HG02885 (cell line): ENCODE measurements around the gene KMT2D.
A peak's percentile ranks its signal among the peaks of the same experiment; 100 is the strongest.
"Not testable (repeated sequence)": the region's sequence is repeated elsewhere in the genome, so short reads cannot be mapped to it uniquely, and the experiment has no call there.

ENCODE experiments used
- ATAC-seq: cut with Tn5 transposase; IDR thresholded peaks from one replicate; pipeline ENCODE4 v1.9.1; 2021; ENCODE audit warnings: mild to moderate bottlenecking; ENCODE audit not compliant: unreplicated experiment, poor library complexity

KMT2D gene

DNA sequence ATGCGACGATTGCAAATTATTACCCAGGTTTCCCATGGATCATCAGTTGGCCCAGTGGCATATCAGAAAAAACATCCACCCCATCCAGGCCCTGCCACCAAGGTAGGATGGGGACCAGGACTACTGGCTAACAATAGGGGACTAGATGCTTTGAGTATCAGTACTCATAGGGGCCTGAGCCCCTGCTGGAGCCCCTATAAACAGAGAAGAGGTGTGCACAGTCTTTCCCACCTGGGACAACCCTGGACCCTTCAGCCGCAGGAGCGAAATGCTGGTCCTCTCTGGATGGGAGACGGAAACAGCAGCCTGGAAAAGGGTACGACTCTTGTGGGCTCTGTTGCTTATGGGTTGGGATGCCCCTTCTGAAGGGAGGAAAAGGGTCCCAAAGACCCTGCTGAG lies 28.3 kb upstream of the KMT2D start:
- ATAC-seq = no peak

DNA sequence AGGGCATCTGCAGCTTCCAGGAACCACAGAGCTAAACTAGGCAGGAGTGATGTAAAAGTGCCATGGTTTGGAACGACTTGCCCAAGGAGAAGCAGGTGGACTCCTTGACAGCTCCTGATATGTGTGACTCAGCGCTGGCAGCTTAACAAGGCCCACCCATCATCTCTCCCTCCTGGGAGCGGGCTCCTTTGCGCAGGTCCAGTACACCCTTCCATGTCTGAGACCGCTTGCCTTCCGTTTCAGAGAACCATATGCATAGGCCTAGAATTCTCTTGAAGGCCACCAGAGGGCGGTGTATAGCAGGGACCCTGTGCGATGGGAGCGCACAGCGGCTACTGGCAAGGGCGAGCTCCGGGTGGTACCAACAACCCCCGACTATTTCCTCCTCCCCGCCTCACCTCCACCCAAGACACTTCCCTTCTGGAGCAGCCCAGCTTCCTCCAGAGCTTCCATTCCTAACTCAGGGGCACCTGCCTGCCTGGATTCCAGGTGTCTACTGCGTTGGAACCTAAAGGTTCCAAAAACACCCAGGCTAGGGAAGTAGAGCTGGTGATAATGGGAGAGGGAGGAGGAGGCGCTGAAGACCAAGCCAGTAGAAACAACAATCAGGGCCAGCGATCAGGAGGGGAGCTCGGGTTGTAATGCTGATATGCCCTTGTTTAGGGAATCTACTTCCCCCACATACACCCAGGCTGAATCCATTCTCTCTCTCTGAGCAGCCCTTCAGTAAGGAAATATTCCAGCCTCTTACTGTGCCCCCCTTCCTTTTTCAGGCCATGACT lies 27.7 kb upstream of the KMT2D start:
- peak; percentile 89 for ATAC-seq

DNA sequence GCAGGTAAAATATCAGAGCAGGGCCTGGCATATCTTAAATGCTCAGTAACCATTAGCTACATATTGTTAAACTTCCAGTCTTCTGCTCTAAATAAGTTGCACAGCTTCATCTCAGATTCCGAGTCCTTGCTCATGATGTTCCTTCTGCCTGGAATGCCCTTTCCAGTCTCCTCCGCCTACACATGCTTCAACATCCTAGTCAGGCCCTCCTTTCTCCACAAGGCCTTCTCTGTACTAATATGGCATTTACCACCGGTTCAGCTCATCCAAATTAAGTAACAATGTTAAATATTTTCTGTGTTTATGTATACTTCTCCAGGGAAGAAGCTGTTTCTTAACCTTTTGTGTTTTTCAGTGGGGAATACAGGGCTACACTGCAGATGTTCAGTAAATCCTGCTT lies 25.5 kb upstream of the KMT2D start:
- ATAC-seq = no peak

DNA sequence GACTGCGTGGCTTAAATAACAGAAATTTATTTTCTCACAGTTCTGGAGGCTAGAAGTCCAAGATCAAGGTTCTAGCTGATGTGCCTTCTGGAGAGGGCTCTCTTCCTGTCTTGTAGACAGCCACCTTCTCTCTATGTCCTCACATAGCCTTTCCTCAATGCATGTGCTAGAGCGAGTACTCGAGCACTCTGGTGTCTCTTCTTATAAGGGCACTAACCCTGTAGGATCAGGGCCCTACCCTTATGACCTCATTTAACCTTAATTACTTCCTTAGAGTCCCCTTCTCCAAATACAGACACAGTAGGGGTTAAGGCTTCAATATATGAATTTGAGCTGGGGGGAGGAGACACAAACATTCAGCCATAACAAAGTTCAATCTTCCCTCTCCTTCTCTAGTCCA lies 23.8 kb upstream of the KMT2D start:
- no peak for ATAC-seq

DNA sequence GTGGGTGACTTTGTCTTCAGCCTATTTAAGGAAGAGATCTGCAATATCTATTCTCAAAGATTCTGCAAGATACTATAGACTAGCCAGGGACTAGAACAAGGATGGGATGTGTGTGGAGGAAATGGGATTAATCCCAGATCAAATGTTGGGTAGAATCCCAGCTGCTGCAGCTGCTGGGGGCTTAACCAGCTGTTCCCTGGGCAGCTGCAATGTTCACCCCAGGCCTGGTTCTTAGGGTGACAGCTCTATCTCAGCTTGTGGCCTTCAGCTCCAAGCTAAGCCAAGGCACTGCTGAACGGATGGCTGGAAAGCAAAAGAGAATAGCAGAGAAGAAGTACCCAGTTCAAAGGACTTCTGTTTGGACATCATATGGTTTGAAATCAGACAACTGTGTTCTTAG lies 19.2 kb upstream of the KMT2D start:
- ATAC-seq = no peak

DNA sequence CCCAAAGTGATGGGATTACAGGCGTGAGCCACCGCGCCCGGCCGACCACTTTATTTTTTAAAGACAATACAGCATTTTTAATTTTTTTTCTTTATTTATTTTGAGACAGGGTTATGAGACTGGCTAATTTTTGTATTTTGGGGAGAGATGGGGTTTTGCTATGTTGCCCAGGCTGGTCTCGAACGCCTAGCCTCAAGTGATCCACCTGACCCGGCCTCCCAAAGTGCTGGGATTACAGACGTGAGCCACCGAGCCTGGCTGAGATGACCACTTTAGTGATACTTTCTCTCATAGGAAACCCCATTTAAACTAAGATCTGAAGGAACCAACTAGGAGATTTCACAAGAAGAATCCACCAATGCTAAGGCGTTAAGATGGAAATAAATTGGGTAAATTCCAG lies 10.4 kb upstream of the KMT2D start:
- ATAC-seq = no peak

DNA sequence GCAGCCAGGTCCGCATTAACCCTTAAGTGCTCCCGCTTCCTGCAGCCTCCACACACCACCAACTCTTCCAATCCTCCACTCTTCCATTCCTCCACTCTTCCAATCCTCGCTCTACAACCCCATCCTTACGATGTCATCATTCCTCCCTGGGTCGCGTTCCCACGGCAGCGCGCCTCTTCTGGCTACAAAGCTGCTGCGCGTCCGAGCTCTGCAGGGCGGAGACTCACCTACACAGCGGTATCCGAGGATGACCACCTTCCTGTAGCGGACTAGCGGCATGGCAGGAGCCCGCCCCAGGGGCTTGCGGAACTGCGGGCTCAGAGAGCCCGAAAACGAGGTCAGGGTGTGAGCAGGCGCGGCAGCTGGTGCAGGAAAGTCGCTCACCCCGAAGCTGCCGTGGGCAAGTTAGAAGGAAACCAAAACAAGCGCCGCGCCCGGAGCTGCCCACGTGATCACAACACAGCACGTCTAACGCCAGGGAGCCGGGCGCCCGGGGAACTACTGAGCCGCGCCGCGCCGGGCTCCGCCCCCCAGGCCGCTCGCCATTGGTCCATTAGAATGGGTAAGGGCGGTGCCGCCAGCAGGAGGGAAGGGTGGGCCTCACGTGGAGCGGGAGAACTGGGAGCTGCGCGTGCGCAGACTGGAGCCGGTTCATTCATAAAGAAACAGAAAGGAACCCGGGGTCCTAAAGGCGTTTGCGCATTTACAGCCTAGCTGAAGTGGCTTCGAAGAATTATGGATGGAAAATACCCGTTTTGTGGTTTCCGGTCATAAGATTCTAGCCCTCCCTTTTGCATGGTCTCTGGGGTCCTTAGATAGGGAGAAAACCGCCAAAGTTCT lies 9.1 kb upstream of the KMT2D start, which contains the start of gene RHEBL1:
Gene RHEBL1, minus strand, starts transcription at position 473 of the 840 bp plus-strand sequence. Its CDS starts 194 bp downstream, at position 279.
- ATAC-seq = peak; percentile 99

DNA sequence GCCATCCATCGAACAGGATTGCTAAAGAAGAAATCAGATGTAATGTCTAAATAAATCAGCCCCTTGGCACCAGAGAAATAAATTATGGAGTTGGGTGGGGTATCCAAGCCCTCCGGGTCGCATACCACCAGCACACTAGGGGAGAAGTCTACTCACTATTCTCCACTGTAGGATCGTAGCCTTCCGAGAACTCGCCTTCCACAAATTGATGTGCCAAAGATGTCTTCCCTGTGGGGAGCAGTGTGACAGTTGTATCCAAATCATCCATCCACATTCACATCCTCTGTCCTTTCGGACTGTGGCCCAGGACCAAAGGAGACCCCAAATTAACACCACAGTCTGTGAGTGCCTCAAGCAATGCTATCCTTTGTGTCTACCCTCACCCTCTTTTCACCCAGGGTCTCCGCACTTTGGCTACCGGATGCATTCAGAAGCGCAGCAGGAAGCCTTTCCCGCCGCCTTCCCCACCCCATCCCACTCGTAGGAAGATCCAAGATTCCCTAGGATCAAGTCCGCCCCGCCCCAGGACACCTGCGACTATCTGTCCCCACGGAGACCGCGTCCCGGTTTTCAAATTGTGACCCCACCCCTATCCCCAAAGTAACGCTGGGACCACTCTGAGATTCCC lies 8.4 kb upstream of the KMT2D start:
- ATAC-seq = no peak

DNA sequence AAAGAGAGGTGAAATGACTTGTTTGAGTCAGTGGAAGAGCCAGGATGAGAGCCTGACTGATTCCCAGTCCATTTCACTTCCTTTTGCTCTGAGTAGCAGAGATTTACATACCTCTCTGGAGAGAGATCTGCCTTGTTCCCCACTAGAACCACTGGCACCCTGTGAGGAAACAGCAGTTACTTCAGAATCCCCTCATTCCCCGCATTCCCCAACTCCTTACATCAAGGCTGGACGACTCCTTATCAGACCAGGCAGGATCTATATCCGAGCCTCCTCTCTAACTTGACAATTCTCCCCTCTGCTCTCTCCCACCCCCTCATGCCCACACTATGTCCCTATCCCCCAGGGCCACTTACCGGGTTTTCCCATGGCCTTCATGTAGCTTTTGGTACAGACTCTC lies 5.5 kb upstream of the KMT2D start:
- no peak for ATAC-seq

DNA sequence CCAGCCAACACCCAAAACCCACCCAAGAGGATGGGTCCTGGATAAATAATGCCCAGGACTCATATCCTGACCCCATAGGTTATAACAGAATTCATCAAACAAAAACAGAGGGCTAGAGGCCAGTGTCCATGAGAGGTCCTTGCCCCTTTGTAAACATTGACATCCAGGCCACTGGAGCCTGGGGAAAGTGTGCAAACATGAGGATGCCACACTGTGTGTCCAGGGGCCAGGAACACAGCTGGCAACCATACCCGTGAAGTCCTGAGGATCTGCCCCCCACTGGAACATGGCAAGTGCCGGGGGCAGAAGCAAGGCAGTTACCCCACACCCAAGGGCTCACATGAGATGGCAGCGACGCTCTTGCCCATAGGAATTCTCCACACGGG lies 4.2 kb upstream of the KMT2D start:
- no peak for ATAC-seq

DNA sequence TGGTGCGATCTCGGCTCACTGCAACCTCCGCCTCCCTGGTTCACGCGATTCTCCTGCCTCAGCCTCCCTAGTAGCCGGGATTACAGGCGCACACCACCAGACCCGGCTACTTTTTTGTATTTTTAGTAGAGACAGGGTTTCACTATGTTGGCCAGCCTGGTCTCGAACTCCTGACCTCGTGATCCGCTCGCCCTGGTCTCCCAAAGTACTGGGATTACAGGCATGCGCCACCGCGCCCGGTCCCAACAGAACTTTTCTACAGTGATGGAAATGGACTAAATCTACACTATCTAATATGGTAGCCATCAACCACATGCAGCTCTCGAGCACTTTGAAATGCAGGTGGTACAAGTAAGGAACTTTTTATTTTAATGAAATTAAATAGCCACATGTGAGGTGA lies 1.3 kb upstream of the KMT2D start:
- not testable (repeated sequence) for ATAC-seq

DNA sequence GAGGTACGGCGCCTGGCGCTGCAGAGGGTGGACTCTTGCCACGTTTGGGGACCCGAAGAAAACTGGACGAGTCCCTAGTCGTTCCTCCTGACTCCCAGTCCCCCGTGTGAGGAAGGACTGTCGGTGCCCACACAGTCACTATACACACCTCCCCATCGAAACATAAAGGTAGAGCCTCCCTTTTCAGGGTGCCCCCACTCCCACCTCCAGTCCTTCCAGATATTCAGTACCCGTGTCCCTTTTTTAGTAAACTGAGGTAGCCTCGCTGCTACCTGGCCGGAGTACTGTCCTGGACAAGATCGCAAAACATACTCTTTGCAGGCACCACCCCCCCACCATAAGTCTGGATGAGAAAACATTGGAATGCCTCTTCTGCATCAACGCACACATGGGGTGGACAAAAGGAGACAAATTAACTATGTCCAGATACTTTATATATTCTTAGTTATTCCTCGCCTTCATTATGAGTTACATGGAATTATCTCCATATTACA lies 610 bp upstream of the KMT2D start:
- ATAC-seq = peak; percentile 11

DNA sequence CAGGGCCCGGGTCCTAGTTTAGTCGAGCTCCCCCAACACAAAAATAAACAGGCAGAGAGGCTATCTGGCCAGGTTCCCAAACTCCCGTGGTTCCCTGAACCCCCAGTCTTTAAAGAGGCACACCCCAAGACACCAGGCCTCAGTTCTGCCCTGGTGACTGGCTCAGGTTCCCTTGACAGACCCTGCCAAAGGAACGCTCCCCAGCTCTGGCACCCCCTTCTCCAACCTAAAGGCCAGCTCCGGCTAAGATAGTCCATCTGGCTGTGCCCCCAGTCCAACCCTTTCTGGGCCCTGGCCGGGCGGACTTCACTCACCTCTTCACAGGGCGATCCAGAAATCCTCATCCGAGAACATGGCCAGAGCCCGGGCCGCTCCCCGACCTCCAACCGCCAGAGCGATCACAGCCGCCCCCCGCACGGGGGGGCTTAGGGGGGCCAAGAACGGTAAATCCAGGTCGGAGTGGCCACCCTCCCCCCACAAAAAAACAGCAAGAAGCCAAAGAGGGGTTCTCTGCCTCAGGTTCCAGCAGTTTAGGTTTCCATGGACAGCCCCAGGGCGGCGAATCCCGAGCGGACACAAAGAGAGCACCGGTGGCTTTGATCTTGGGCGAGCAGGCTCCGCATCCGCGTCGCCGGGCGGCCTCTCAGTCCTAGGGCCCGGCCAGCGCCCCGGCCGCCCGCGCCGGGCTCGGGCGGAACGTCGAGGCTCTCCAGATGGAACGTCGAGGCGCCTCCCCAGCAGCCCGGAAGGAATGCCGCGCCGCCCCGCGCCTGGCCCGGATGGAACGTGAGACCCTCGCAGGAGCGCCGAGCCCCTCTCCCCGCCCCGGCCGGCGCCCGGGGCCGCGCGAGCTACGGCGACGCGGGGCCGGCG lies 1.1 kb downstream of the KMT2D start:
- ATAC-seq = peak; percentile 14

DNA sequence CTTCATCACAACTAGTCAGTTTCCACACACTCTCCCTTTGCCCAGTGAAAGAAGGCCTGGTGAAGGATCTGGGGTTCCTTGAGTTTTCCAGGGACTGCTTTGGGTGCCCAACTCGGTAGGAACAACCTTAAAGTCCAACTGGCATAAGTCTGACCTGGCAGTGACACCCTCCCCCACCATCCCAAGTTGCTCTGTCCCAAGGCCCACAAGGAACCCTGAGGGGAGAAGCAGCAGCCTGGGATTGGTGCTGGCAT lies 1.6 kb downstream of the KMT2D start:
- ATAC-seq = no peak

DNA sequence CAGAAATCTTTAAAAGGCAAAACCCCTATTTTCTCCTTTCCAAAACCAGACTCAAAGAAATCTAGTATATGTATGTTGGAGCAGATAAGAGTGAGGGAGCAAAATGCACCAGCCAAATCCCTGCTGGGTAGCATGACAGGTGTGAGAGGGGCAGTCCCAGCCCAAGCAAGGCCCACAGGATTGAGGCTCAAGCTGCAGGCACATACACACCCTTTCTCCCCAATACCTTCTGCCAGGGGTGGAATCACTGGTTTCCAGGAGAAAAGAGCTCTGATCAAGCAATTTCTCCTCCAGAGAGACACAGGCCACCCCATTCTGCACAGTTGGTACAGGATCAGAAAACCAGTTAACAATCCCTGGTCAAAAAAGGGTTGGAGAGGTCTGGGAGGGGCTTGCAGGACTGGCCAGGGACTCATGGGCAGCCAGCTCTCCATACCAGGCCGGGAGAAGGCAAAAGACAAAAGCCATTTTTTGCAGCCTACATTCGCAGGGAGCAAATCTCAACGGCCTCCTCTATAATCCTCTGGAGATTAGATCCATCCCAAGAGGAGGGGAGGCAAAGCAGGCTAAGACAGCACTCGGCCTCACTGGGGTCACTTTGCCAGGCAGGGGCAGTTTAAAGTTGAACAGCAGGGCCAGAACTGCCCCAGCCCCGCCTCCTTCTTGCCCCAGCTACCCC lies 2.1 kb downstream of the KMT2D start:
- no peak for ATAC-seq

DNA sequence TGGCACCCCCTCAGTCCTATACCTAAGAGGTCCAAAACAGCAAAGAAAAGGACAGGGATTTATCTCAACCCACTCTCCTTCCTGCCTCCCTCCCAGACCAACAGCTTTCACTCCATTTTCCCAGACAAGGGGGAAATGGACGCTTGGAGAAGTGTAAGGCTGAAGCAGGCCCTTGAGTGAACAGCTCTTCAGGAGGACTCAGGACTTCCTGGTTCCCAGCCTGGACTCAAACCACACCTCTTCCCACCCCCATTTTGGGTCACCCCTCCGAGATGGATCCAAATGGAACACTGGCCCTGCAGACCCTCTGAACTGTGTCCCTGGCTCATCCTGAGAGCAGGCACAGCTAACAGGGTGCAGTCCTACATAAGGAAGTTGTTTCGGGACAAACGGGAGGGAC lies 2.7 kb downstream of the KMT2D start:
- ATAC-seq = no peak

DNA sequence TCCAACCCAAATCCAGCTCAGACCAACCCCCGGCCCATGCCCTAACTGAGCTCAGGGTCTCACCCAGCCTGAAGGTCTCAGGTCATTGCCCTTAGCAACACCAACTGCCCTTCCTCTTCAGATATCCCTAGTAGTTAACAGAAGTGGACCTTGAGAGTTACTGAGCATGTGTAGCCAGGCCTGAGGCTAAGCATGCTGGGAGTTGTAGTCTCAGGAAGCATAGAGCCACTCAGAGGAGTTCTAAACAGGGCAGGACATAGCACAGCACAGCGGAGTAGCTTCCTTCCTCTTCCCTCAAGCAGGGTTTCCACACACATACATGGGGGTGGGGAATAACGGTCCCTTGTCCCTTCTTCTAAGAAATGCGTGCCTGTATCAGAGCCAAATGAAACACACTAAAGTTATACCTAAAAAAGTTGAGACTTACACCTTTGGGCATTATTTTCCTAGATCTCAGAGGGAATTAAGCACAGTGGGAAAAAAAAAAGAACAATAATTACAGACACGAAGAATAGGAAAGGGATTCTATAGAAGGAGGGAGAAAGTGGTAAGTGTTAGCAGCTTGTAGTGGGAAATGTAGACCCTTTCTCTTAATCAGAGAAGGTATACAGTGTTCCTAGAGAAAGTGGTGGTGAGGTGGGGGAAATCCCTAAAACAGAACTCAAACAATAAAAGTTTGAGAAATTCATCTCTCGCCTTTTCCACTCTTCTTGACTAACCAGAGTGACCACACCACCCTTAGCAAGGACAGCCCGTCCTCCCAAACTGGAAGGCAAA lies 4.4 kb downstream of the KMT2D start:
- peak; percentile 73 for ATAC-seq

DNA sequence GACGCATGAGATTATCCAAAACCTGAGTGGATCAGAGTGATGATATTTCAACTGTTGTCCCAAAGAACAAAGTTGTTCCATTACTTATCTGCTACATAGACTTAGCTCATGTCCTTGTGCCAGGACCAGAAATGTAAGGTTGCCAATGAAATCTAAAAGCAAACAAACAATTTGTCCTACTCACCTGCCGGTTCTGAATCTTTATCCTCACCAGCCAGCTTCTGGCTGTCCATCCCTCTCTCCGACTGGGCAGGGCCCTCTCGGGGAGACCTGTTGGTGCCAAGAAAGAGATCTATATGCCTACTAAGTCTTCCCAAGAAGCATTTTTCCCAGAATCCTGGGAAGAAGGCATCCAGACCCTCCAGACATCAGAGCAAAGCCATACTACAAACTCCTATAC lies 5.5 kb downstream of the KMT2D start:
- no peak for ATAC-seq

DNA sequence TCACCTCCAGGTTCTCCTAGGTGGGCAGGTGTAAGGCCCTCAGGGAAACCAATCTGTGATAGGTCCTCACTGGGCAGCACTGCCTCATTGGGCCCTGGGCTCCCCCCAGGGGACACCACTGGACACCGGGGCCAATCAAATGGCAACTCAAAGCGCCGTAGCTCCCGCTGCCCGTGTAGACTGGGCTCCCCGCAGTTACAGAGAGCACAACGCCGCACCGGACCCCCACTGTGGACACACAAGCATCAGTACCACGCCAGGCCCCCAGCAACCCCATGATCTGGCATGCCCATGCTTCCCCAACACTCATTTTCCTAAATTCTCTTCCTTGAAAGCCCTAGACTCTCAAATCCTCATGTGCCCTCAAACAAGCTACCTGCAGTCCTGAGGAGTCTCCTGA lies 6.1 kb downstream of the KMT2D start:
- ATAC-seq = no peak
